NCI-H2171 treated with DMSO at 0.1 percent for 48 hours (cell line): Measurements from ENCODE around the gene LHX6.
A peak's percentile ranks its signal among the peaks of the same experiment; 100 is the strongest.

Experiments
- DNase-seq: peaks from one replicate; lab custom pipeline; 2025; lab: John Stamatoyannopoulos, UW

The LHX6 gene

DNA sequence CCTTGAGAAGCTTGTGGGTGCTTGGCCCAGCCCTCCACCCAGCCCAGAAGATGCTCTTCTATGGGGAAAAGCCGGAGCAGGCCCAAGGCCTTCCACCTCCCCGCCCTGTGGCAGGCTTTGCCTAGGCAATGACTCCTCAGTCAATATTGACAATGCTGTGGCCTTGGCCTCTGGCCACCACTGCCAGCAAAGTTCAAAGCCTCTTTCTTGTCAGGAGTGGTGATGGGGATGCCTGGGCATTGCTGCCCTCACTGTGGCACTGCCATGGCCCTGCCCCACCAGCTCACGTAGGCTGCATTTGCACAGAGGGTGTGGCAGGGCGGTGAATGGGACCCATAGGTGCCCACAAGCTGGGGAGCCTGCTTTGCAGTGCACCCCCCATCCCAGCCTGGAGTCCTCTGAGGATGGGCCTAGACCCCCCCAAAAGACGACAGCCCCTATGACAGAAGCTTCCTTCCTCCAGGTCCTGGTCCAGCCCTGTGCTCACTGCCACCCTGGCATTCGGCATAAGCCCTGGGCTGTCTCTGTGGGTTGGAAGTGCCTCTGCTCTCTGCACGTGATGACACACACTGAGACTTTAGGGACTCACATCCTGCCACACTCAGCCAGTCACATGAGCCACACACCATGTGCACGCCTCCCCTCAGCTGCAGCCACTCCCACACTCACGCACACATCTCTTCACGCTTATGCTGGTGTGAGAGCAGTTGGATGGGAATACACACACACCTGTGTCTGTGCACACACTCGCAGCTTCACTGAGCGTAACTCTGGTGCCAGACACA lies 38.0 kb downstream of the LHX6 start:
- DNase-seq = no peak

DNA sequence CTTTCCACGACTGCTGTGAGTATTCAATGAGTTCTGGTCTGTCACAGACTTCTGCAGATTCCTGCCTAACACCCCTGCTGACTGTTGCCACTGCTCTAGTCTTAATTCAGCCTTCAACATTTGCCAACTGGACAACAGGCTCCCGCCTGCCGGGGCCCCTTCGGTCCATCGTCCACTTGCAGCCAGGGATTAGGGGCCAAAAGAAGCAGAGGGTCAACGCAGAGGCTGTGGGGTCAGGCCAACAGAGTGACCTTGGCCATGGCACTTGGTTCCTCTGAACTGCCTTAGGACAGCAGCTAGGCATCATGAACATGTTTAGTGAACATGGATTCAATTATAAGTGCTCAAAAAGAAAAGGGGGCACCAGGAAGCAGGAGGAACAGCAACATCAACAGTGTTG lies 40.4 kb downstream of the LHX6 start:
- no peak for DNase-seq

DNA sequence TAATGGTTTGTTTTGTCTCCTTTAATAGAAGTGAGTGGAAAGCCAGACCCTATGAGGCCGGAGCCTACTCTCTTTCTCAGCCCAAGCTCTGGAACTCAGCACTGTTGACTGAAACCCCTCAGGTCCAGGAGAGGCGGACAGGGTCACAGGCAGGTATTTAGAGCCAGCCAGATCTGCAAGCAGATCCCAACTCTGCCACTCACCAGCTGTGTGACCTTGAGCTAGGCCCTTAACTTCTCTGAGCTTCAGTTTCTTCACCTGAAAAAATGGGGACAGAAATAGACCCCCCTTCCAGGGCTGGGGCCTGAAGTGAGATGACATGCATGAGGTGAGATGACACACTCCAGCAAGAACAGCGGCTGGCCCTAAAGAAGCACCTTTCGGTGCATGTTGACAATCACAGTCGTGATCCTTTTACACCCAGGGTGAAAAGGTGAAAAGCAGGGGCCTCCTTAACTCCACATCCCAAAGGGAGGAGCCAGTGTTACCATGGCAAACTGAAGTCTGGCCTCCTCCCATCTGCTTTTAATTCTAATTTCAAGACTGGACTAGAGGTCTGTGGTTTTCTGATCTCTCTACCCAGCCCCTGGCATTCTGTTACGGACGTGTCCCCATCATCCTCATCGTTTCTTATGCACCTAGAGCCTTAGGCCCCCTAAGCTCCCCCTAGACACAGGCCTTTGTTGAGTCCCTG lies 41.8 kb downstream of the LHX6 start:
- no peak for DNase-seq

DNA sequence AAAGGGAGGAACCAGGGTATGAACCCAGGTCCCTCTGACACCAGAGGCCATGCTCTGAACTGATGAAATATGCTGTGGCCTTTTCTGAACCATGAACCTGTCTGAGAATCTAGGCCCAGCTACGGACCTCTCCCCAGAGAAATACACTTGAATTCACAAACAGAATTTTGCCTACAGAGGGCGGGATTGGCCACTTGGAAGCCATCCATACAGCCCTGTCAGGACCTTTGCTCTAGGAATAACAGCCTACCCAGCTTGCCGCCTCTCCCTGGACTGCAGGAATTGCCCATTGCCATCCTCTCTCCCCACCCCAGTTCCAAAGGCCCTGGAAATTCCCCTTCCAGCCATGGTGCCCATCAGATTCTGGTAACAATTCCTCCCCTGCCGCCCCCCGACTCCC lies 42.5 kb downstream of the LHX6 start:
- DNase-seq = no peak

DNA sequence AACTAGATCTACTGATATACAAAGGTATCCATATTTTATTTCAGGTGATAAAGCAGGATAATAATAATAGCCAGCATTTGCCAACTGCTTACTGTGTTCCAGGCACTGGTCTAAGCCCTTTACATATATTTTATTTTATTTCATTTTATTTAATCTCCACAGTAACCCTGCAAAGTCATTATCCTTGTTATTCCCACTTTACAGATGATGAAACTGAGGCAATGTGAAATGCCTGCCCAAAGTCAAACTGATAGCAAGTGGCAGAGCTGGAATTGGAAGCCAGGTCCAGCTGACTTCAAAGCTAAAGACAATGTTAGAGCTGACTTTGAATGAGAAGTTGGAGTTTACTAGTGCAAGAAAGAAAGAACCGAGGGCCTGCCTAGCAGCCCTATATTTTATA lies 44.2 kb downstream of the LHX6 start:
- no peak for DNase-seq

DNA sequence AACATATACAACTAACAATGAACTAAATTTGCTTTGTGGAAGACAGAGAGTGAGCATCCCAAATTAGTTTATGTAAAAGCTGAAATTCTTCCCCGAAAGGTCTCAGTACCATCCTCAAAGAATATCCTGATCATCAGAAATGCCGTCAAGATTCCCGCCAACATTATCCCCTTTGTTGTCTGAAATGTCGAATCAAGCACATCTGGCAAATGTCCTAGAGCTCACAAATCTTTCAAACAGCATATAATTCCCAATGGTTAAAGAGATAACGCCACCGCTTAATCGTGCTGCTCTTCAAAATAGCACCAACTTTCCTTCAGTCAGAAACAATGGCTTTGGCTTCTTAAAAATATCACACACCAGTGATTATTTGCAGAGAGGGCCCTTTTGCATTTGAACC lies 45.3 kb downstream of the LHX6 start:
- DNase-seq = no peak

DNA sequence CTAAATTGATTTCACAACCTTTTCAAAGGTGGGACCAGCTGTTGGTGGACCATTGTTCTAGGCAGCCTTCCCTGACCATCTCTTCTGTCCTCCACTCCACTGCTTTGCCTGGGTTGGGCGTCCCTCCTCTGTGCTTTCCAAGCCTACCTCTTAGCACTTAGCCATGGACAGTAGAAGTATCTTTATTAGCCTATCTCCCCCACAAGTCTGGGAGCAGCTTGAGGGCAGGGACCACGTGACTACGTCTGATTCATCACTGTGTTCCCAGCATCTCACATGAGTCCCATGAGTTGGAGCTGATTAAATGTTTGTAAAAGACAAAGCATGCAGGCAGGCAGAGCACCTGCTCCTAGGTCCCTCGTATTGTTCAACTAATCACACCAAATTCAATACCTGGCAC lies 48.1 kb downstream of the LHX6 start:
- no peak for DNase-seq

DNA sequence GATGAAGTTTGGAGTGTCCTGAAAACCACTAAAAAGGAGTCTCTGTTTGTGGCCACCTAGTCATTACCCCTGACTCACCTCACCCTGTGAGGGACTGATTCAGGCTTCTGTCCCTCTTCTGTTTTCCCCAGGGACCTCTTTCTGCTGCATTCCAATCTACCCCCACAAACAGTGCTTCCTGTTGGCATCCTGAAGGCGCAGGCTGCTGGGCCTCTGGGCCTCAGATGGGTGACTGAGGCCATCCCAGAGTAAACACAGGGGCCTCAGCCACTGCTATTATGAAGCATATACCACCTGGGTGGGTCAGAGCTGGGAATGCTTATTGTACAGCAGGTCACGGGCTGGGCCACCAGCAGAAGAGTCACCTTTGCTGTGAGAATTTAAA lies 49.1 kb downstream of the LHX6 start:
- no peak for DNase-seq

DNA sequence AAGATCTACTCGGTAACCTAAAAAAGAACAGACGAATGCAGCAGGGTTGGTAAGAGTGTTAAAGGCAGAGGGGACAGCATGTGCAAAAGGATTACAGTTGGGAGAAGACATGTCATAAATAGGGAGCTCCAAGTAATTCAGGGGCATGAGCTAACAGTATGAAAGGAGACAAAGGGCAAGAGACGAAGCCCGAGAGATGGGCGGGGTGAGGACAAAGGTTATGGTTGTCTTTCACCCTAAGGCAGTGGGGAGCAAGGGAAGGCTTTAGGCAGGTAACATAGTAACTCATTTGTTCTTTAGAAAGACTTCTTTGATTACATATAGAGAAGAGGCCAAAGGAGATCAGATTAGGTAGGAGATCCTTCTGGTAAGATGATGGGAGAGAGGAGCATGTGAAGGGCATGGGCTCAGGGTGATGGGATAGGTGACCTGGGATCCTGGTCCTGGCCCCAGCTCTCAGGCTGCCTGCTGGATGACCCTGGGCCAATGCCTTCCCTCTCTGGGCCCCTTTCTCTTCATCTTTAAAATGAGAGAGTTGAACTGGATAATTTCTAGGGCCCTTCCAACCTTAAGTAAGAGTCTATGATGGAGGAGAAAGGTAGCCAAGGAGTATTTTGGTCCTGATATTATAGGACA lies 49.6 kb downstream of the LHX6 start:
- no peak for DNase-seq

DNA sequence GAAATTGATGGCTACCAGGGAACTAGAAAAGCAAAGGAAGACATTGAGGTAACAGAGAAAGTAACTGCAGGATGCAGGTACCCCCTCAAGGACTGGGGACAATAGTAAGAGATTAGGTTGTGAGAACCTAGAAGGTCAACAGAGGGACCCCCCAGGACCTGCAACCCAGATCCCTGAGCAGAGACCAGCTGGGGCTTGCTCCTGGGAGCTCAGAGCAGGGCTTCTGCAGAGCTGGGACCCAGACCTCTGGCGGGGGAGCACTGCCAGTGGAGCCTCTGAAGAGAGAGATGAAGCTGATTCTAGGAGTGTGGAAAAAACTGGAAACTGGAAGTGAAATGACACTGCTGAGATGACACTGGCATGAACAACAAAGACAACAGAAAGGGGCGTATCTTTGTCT lies 51.8 kb downstream of the LHX6 start:
- no peak for DNase-seq

DNA sequence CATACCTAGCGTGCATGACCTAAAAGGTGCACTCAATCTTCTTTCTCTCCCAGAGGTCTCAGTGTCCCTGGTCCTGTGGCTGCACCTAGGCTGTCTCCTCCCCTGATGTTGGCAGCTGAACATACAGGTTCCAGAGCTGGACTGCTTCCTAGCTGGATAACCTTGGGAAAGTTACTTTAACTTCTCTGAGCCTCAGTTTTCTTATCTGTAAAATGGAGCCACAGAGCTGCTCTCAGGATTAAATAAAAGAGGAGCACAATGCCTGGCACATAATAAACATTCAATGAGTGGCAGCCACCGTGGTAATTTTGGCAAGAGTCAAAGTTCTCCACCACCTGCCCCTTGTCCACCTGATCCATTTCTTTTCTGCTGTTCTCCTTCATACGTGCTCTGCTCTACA lies 55.1 kb downstream of the LHX6 start:
- no peak for DNase-seq

DNA sequence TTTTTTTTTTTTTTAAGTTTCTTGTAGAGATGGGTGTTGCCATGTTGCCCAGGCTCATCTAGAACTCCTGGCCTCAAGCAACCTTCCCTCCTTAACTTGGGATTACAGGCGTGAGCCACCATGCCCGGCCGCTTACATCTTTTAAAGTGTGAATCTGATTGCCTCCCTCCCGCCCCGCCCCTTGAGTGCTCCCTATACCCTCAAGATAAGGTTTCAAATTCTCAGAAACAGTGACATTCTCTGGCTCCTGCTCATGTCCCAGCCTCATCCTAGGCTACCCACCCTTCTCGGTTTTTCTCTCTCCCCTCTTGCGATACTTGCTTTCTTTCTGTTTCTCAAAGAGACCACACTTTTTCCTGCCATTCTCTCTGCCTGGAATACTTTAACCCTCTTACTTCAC lies 56.6 kb downstream of the LHX6 start:
- no peak for DNase-seq

DNA sequence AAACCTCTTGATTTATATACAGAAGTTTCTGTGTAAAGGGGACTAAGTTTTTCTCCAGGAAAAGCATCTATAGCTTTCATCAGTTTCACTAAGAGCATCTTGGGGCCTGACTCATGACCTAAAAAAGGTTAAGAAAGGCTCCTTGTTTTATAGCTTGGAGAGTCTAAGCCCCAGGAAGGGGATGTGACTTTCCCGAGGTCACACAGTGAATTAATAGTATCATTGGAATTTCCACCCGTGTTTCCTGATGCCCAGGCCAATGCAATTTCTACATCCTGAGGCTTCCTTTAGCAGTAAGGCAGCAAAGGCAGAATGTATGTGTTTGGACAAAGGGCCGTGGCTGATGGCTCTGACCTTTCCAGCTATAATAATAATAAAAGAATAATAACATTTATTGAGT lies 60.4 kb downstream of the LHX6 start:
- no peak for DNase-seq

DNA sequence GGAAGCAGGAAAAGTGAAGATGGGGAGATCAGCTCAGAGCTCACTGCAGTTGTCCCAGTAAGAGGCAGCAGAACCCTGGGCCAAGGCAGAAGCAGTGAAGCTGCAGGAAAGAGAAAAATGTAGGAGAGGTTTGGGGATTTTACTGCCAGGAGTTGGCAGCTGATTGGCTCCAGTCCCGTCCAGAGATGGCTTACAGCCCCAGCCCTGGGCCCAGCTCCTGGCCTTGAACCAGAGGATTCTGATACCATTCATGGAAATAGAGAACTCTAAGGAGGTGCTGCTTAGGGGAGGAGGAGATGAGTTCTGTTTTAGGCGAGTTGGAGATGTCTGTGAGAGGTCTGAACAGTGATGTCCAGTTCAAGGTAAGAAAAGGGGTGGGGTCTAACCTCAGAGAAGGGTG lies 64.5 kb downstream of the LHX6 start:
- no peak for DNase-seq

DNA sequence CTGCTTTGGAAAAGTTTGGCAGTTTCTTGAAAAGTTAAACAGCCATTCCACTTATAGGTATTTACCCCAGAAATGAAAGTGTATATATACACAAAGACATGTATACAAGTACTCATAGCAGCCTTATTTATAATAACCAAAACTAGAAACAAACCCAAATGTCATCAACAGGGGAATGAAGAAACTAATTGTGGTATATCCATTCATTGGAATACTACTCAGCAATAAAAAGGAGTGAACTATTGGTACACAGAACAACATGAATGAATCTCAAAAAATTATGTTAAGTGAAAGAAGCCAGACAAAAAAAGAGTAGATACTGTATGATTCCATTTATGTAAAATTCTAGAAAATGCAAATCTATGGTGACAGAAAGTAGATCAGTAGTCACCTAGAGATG lies 66.3 kb downstream of the LHX6 start:
- no peak for DNase-seq

DNA sequence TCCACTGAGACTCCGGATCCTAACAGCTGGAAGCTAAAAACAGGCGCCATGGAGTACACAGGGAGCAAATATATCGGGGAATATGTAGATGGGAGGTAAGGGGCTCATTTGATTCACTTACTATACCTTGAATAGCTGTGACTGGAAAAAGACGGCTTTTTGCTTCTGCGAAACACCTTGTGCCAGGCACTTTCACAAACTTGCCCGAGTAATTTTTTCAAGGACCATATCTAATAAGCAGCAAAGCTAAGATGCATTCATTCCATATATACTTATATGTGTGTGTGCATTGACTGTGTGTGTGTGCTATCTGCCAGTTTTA lies 68.9 kb downstream of the LHX6 start:
- DNase-seq = no peak

DNA sequence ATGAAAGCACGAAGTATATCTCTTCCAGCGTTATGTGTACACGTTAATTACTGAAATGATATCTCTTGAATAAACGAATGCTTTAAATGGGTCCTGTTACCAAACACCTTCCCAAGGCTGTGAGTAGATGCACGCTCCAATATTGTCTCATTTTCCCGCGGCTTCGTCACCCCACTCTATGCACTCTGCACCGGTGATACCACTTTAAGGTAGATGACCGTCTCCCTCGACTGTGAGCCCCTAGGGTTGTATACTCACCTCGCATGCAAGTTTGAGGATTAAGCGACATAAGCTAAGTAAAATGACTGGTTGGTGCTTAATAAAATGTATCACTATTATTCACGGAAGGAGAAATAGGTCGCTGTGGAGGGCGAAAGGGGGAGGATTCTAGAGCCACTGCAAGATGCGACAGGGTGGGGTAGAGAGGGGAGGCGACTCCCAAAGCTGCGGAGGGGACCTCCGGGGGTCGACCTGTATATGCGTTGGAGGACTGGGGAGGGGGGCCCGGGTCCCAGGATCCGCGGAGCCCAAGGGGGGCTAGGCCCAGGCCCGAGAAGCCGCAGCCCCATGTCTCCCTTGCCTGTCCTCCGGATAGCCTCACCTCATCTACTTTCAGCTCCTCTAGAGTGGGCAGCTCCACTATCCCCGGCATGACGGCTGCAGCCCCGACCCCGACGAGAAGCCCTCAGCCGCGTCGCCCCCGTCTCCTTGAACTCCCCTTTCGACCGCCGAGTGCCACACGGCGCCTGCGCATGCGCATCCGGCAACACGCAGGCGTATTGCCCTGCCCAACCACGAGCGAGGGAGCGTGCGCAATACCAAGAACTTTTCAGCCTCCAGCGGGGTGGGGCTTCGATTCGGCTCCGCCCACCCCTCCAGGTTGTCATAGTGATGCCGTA lies 69.5 kb downstream of the LHX6 start, which contains the start of the genes MORN5 and NDUFA8:
Gene MORN5 (plus strand): TSS at position 883 of the 899 bp plus-strand sequence. CDS start 65 bp downstream, outside the sequence.
Gene NDUFA8 (minus strand): TSS at position 754 of the 899 bp plus-strand sequence. CDS start 102 bp downstream, at position 652.
- peak; percentile 96 for DNase-seq

DNA sequence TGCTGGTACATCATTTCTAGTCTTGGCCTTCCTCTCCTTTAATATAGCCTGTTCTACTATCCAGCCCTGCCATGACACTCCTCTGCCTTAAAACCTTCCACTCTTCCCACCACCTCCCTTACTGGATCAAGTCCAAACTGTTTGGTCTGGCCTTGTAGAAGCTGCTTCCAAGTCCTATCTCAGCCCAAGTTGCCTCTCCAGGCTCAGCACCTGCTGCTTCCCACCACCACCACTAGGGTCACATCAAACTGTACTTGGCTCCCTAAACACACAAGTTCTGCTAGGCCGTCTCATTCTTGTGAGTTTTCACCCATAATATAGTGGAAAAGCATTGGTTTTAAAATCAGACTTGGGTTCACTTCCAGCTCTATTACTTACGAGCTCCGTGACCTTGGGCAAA lies 70.6 kb downstream of the LHX6 start:
- DNase-seq = peak; percentile 16

DNA sequence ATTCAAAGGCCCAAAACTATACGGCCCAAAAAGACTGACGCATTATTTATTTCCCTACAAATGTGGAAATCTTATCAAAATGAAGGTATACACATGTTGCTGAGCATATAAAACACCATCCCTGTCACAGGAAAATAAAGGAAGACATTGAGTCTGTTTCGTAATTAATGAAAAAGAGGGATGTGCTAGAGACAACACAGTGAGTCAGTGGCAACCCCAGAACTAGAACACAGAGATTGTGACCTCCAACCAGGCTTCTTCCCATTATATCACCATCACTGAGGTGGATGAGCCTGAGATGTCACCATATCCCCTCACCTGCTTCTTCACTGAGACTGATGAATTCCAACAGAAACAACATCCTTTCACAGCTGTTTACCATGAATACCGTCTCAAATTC lies 73.0 kb downstream of the LHX6 start:
- DNase-seq = no peak
